GM10847 (cell line): ENCODE results near the gene ANKRD6.
A peak's percentile ranks its signal among the peaks of the same experiment; 100 is the strongest.

Source experiments
- POLR2A ChIP-seq: IDR thresholded peaks from 2 replicates; pipeline ENCODE4 v1.6.1; 2011; ENCODE audit not compliant: insufficient read length; ENCODE audit errors: extremely low read depth

The ANKRD6 gene

DNA sequence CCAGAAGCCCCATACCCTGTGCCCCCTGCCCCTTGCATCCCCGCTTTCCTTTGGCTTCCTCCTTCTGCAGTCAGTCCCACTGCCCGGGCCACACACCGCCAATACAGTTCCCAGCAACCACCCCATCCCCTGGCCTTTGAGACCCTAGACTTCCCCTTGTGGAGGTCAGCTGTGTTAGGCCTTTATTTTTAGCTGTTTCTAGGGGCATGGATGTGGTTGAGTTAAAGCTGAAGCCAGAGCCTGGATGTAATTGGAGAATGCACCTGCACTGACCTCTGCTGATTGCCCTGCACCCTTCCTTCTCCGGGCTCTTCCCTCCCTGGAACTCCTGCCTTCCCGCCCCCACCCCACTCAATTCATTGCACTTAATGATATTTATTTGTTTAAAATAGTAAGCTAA, 171.7 kb downstream of the ANKRD6 start:
- TF ChIP-seq POLR2A: no peak

DNA sequence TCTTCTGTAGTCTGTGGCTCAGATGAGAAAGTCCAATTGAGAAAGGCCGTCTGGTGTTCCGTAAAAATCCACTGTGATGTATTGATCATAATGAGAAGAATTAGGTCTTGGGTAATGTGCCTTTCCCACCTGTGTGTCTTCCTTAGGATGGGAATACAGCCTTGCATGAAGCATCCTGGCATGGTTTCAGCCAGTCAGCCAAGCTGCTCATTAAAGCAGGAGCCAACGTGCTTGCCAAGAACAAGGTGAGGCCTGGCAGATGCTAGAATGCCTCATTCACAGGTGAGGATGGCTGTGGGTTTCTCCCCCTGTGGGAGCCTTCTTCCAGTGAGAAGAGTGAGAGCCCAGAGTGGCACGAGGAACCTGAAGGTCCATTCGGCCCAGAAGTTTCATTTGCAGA, 172.9 kb downstream of the ANKRD6 start:
- TF ChIP-seq POLR2A: no peak

DNA sequence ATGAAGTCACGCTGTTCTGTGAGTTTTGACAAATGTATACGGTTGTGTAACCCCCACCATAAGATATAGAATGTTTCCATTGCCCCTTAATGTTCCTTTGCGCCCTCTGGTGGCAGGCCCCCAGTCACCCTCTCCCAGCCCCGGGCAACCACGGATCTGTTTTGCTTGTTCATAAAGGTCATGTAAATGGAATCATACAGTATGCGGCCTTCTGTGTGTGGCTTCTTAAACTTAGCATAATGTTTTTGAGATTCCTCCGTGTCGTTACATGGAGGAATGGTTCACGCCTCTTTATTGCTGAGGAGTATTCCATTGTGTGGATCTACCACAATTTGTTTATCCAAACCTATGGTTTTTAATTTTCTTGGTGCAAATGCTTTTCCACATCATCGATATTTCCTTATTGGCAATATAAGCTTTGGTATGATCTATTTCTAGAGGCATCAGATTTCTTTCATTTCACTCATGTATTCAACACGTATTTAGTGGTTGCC, 177.2 kb downstream of the ANKRD6 start:
- TF ChIP-seq POLR2A: no peak

DNA sequence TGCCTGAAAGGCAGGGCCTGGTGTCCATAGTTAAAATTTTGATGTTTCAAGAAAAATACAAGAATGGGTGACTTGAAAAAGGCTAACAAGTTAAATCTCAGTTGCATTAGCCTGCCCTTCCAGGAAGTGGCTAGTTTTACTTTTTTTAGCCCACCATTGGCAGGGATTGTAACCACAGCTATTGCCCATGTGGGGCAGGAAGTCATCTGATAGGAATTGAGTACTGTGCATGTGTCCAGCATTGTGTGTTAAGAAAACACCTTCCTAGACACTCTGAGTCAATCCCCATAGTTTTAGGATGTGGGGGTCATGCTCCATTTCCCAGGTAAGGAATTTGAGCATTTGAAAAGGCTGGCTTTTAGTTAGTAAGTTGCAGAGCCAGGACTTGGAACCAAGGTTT, 178.7 kb downstream of the ANKRD6 start:
- TF ChIP-seq POLR2A: no peak

DNA sequence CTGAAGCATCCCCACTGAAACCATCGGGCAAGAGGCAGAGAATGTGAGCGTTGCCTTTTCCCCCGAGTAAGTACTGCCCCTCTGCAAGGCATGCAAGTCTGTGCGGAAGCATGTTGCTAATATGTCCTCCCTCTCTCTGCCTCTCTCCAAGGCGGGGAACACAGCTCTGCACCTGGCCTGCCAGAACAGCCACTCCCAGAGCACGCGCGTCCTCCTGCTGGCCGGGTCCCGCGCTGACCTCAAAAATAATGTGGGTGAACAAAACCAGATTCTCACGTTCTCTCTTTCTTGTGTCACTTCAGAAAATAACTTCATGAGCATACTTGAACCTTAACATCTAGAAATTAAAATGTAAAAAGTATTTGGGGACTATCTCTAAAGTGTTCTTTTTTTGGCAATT, 179.2 kb downstream of the ANKRD6 start:
- no peak for TF ChIP-seq POLR2A

DNA sequence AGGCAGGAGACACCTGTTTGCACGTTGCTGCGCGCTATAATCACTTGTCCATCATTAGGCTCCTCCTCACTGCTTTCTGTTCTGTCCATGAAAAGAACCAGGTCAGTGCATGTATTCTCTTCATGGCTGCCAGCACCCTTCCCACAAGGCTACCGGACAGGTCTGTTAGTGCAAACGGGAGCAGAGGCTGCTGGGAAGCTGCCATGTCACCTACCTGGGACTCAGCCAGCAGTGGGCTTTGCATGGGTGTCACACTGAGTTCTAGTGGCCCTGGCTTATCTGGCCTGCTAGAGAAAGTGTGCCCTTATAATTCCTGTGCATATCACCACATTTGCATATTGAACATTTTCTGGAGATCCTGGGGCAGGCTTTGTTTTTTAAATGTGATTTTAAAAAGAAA, 180.8 kb downstream of the ANKRD6 start:
- TF ChIP-seq POLR2A: no peak

DNA sequence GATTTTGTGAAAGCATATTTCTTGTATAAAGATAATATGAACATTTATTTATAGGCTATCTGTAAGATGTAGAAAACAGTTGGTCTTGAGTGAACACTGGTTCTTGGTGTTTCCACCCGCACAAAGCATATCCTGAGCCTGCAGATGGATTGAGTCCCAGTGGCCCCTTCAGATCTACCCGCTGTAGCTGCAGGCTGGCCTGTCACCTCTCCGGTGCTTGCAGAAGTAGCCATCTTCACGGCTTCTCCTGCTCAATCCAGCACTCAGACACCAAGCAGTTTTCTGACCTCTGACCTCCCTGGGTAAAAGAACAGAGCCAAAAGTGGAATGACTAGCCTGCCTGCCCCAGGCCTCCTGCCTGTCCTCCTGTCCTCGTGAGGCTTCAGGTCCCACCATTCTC, 182.9 kb downstream of the ANKRD6 start:
- no peak for TF ChIP-seq POLR2A

DNA sequence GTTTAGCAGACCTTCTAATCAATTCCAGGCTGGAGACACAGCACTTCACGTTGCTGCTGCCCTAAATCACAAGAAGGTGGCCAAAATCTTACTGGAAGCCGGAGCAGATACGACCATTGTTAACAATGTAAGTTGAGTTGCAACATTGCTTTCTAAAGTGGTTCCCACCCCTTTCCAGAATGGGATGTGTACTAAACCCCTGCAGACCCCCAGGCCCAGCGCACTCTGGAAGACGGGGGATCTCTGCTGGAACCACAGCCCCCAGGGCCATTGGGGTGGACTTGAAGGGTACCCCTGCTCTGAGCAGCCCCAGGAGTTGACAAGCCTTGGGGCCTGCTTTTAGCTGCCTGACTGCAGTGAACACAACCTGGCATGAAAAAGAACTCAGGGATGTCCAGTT, 183.6 kb downstream of the ANKRD6 start:
- no peak for TF ChIP-seq POLR2A

DNA sequence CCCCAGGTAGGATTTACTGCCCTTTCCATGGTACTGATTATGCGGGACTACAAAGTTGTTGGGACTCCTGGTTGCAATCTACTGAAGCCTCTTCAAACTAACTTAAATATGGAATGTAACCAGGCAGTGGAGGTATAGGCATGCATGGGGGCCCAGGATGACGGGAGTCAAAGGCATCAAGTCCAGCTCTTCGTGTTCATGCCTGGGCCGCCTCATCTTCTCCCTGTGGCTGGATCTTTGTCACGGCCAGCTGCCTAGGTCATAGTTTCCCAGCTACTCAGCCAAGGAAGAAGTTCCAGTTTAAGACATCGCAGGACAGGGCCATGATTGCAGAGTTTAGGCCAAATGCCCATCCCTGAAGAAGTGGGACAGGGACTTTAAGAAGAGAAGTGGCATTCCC, 185.1 kb downstream of the ANKRD6 start:
- no peak for TF ChIP-seq POLR2A

DNA sequence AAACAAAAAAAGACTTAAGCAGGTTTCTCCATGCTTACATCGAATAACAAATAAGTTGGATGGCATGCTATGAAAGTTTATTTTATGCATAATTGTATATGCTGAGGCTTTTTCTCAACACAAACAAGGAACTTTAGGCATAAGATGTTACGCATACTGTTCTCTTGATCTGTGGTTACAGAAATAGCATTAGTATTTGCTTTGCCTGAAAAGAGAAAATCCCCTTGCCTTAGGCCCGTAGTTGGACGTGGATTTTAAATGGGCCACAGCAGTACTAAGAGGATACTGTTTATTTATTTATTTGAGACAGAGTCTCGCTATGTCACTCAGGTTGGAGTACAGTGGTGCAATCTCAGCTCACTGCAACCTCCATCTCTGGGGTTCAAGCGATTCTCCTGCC, 186.6 kb downstream of the ANKRD6 start:
- no peak for TF ChIP-seq POLR2A

DNA sequence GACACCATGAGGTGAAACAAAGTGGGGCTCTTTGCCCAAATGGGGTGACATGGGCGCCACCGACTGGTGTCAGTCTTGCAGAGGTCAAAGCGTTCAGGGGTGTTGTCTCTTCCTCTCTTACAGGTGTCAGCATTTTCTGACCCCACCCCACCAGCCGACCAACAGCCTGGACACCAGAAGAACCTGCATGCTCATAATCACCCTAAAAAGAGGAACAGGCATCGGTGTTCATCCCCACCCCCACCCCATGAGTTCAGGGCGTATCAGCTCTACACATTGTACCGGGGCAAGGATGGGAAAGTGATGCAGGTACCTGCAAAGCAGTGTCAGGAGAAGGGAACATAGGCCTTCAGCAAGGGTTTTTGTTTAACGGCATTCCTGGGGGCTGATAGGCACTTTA, 190.8 kb downstream of the ANKRD6 start:
- no peak for TF ChIP-seq POLR2A

DNA sequence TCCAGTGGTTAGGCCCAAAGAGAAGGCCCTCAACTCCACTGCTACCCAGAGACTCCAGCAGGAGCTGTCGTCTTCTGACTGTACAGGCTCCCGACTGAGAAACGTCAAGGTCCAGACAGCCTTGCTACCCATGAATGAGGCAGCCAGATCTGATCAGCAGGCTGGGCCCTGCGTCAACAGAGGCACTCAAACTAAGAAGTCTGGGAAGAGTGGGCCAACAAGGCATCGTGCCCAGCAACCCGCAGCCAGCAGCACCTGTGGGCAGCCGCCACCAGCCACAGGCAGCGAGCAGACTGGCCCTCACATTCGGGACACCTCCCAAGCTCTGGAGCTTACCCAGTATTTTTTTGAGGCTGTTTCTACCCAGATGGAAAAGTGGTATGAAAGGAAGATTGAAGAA, 197.5 kb downstream of the ANKRD6 start:
- no peak for TF ChIP-seq POLR2A

DNA sequence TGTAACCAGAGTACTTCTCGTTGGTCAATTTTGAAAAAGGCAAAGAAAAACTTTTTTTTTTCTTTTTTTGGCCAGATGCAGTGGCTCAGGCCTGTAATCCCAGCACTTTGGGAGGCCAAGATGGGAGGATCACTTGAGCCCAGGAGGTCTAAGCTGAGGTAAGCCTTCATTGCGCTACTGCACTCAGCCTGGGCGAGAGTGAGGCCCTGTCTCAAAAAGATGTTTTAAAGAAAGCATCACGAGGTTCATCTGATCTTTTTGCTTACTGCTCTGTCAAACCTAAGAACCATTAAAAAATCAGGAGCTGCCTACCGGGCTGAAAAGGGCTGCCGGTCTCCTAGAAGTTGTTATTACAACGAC, 205.0 kb downstream of the ANKRD6 start:
- no peak for TF ChIP-seq POLR2A

DNA sequence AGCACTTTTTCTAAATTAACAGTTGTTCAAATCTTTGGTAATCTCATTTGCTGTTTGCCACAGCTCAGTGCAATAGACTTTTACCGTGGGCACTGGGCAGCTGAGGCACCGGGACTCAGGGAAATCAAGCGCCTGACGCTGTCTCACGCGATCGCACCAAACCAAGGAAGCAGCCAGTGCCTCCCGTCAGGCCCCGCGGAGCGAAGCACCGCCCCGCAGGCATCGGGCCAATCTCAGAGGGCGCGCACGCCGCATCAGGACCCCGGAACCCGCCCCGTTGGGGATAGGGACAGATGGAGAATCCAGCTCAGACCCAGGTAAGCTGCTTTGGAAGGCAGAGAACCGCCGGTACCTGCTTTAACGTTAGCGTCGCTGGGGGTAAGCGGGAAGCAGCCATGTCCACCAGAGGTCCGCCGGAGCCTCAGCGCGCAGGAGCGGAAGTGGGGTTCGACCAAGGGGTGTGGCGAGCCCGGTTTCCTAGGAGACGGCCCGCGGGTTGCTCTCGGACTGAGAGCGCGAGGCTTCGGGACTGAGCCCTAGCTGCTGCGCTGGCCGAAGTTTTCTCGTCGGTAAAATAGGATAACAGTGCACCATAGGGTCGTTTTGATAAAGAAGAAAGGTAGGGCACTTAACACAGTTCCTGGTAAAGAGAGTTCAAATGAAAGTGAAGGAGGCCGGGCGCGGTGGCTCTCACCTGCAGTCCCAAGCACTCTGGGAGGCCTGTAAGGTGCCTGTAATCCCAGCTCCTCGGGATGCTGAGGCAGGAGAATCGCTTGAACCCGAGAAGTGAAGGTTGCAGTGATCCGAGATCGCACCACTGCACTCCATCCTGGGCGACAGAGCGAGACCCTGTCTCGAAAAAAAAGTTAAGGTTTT, 205.6 kb downstream of the ANKRD6 start, which contains the start of gene LYRM2:
Gene LYRM2, minus strand, starts transcription at position 428 of the 876 bp plus-strand sequence. Its CDS starts 31 bp downstream, at position 397.
- peak; percentile 84 for TF ChIP-seq POLR2A

DNA sequence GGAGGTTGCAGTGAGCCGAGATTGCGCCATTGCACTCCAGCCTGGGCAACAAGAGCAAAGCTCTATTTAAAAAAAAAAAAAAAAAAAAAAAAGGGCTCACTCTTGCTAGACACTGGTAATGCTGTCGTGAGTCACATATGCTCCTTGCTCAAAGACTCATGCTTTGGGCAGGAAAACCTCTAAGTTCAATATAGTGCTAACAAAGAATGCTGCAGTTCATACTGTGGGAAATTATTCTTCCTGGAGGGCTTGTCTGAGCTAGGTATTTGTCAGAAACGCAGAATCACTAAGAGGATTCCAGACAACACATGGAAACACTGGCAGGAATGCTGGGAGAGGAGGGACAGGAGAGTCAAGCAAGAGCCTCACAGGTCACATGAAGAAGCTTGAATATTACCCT, 207.9 kb downstream of the ANKRD6 start:
- TF ChIP-seq POLR2A: no peak

DNA sequence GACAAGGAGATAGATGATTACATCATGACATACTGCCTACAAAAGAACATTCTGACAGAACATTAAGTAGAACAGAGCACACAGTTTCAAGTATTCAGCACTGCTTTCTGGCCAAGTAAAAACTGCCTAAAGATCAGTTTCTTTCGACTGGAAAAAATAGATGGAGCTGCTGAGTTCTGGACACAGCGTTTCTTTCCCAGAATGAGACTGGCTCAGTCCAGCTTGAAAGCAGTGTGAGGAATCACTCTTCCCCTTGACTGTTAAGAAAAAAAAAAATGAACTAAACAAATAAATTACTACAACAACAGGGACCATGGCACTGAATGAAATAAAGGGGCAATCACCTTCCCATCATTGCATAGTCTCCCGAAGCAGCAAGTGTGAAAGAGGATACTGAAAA, 210.0 kb downstream of the ANKRD6 start:
- no peak for TF ChIP-seq POLR2A

DNA sequence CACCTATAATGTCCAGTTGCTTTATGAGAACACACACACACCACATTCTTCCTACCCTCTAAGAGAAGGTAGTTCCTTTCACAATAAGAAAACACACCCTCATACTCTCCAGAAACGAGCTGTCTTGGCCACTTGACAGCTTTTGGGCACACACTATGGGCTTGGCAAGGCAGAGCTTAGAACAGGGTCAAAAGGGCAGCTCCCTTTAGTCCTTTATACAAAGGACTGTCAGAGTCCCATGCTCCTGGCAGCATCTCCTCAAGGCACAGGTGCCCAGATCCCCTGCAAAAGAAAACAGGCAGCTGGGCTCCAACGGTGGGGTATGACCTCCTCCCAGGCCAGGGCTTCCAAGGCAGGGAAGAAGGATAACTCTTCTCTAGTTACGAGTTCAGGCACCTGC, 210.5 kb downstream of the ANKRD6 start:
- no peak for TF ChIP-seq POLR2A
